Measurements from ENCODE around the gene SND1.

SND1 gene

GRCh38 chr7:127888825-127889224, 236.8 kb downstream of the SND1 start:
- Histone ChIP-seq H3K9me3 (ENCODE audit: control insufficient read depth, low read length) (no peaks in the 10 kb centered on the region), H3K4me3 (ENCODE audit: insufficient read depth, low read depth, low read length, poor library complexity, severe bottlenecking) (no peak overlapping the region), H3K27ac (ENCODE audit: insufficient read depth, low read length, poor library complexity, severe bottlenecking) (no peak overlapping the region), H3K36me3 (ENCODE audit: control insufficient read depth, insufficient read depth, low read length) (peaks cover 12% of the 10 kb centered on the region), H3K4me1 (ENCODE audit: control insufficient read depth, insufficient read depth, low read length, poor library complexity, severe bottlenecking) (no peaks in the 10 kb centered on the region), H3K27me3 (replicated peaks; ENCODE audit: control insufficient read depth, insufficient read depth, low read length, poor library complexity, severe bottlenecking) (no peaks in the 10 kb centered on the region)
- DNase-seq, result no peak

DNA sequence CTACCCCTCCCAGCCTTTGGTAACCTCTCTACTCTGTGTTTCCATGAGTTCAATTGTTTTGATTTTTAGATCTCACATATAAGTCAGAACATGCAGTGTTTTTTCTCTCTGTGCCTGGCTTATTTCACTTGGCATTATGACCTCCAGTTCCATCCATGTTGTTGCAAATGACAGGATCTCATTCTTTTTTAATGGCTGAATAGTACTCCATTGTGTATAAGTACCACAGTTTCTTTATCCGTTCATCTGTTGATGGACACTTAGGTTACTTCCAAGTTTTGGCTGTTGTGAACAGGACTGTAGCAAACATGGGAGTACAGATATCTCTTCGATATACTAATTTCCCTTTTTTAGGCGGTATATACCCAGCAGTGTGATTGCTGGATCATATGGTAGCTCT, 237.7 kb downstream of the SND1 start:
- Histone ChIP-seq H3K4me3 (ENCODE audit: insufficient read depth, low read depth, low read length, poor library complexity, severe bottlenecking) (no peak overlapping the region), H3K27me3 (replicated peaks; ENCODE audit: control insufficient read depth, insufficient read depth, low read length, poor library complexity, severe bottlenecking) (no peaks in the 10 kb centered on the region), H3K4me1 (ENCODE audit: control insufficient read depth, insufficient read depth, low read length, poor library complexity, severe bottlenecking) (no peaks in the 10 kb centered on the region), H3K27ac (ENCODE audit: insufficient read depth, low read length, poor library complexity, severe bottlenecking) (no peak overlapping the region), H3K36me3 (ENCODE audit: control insufficient read depth, insufficient read depth, low read length) (peaks cover 12% of the 10 kb centered on the region), H3K9me3 (ENCODE audit: control insufficient read depth, low read length) (no peaks in the 10 kb centered on the region)
- no peak for DNase-seq

GRCh38 chr7:127890726-127891125, 238.7 kb downstream of the SND1 start:
- Histone ChIP-seq H3K4me3 (ENCODE audit: insufficient read depth, low read depth, low read length, poor library complexity, severe bottlenecking) (no peak overlapping the region), H3K9me3 (ENCODE audit: control insufficient read depth, low read length) (no peaks in the 10 kb centered on the region), H3K4me1 (ENCODE audit: control insufficient read depth, insufficient read depth, low read length, poor library complexity, severe bottlenecking) (no peaks in the 10 kb centered on the region), H3K36me3 (ENCODE audit: control insufficient read depth, insufficient read depth, low read length) (peaks cover 12% of the 10 kb centered on the region), H3K27ac (ENCODE audit: insufficient read depth, low read length, poor library complexity, severe bottlenecking) (no peak overlapping the region), H3K27me3 (replicated peaks; ENCODE audit: control insufficient read depth, insufficient read depth, low read length, poor library complexity, severe bottlenecking) (no peaks in the 10 kb centered on the region)
- no peak for DNase-seq

DNA sequence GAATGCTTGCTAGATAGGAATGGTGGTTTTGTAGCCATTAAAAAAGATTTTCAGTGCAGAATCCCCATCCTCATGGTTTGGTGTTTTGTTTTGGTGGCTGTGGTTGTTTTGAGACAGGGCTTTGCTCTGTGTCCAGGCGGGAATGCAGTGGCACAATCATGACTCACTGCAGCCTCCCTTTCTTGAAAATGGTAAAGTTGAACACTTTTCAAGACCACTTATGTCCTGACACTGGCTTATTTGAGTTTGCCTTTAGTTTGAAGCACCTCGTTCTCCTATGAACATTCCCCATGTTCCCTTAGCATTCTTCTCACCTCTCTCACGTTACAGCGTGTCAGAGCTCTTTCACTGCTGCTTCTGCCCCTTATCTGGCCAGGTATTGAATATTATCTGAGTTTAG, 239.2 kb downstream of the SND1 start:
- H3K27me3 ChIP-seq (replicated peaks; ENCODE audit: control insufficient read depth, insufficient read depth, low read length, poor library complexity, severe bottlenecking), result no peaks in the 10 kb centered on the region
- no peaks in the 10 kb centered on the region for H3K9me3 ChIP-seq (ENCODE audit: control insufficient read depth, low read length)
- no peaks in the 10 kb centered on the region for H3K4me1 ChIP-seq (ENCODE audit: control insufficient read depth, insufficient read depth, low read length, poor library complexity, severe bottlenecking)
- H3K36me3 ChIP-seq (ENCODE audit: control insufficient read depth, insufficient read depth, low read length), result peaks cover 12% of the 10 kb centered on the region
- no peak overlapping the region for H3K4me3 ChIP-seq (ENCODE audit: insufficient read depth, low read depth, low read length, poor library complexity, severe bottlenecking)
- H3K27ac ChIP-seq (ENCODE audit: insufficient read depth, low read length, poor library complexity, severe bottlenecking), result no peak overlapping the region
- no peak for DNase-seq

DNA sequence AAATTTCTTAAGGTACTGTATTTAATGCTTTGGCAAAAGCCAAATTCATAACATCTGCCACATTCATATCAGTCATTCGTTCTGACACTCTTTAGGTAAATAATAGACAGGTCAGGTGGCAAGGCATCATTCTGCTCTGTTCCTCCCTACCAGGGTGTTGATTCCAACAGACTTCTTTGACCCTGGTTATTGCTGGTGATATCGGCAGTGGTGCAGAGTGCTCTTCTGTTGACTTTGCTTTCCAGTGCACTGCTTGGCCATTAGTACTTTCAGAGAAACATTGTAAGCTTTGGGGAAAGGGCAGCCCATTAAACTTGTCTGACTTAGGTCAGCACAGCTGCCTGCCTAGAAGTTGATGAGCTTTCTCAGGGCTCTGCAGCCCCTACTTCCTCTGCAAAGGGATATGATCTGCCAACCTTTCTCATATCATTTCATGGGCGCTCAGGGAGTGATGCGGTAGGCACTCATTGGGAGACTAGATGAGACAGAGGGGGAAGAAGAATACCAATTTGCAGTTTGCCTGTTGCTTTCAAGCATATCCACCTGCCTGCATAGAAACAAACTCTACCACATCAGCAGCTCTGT, 240.0 kb downstream of the SND1 start:
- no peaks in the 10 kb centered on the region for H3K4me1 ChIP-seq (ENCODE audit: control insufficient read depth, insufficient read depth, low read length, poor library complexity, severe bottlenecking)

DNA sequence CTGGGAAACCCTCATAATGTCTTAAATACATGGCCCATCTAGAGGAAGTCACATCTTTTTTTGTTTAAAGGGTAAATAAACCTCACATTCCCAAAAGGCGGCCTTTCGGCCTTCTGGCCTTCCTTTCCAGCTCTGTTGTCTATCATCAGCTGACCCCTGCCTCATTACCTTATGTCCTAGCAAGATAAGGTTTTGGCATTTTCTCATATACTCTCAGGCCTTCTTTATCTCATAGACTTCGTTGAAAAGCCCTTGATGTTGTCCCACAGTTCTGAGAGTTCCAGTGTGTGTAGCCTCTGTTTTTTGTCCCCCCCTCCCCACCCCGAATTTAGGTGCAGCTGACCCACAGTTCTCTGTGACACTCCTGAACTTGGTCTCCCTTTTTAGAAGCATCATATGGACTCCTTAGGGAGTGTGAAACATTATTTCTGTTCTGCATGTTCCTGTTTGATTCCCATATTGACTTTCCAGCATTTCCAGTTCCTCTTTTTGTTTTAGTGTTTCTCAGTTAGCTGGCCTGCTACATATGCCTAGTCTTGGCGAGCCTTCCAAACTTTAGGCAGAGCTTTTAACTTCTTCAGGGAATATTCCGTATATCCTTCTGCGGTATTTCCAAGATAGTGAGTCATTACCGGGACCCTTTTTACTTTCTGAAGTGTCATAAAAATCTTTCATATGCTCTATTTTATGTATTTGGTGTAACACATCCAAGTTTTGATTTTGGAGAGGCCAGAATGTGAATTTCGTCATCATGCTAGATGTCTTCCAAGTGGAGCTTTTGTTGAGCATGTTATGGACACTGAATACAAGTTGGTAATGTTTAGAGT, 240.7 kb downstream of the SND1 start:
- H3K4me3 ChIP-seq (ENCODE audit: insufficient read depth, low read depth, low read length, poor library complexity, severe bottlenecking), result no peak overlapping the region
- H3K27ac ChIP-seq (ENCODE audit: insufficient read depth, low read length, poor library complexity, severe bottlenecking), result no peak overlapping the region
- DNase-seq, result no peak
- peaks cover 12% of the 10 kb centered on the region for H3K36me3 ChIP-seq (ENCODE audit: control insufficient read depth, insufficient read depth, low read length)
- no peaks in the 10 kb centered on the region for H3K9me3 ChIP-seq (ENCODE audit: control insufficient read depth, low read length)
- H3K27me3 ChIP-seq (replicated peaks; ENCODE audit: control insufficient read depth, insufficient read depth, low read length, poor library complexity, severe bottlenecking), result no peaks in the 10 kb centered on the region
- no peaks in the 10 kb centered on the region for H3K4me1 ChIP-seq (ENCODE audit: control insufficient read depth, insufficient read depth, low read length, poor library complexity, severe bottlenecking)

More for the DNA sequence above, 240.0 kb downstream of the SND1 start:
- Histone ChIP-seq H3K27me3 (replicated peaks; ENCODE audit: control insufficient read depth, insufficient read depth, low read length, poor library complexity, severe bottlenecking) (no peaks in the 10 kb centered on the region), H3K4me3 (ENCODE audit: insufficient read depth, low read depth, low read length, poor library complexity, severe bottlenecking) (no peak overlapping the region), H3K9me3 (ENCODE audit: control insufficient read depth, low read length) (no peaks in the 10 kb centered on the region), H3K36me3 (ENCODE audit: control insufficient read depth, insufficient read depth, low read length) (peaks cover 12% of the 10 kb centered on the region), H3K27ac (ENCODE audit: insufficient read depth, low read length, poor library complexity, severe bottlenecking) (no peak overlapping the region)
- no peak for DNase-seq

DNA sequence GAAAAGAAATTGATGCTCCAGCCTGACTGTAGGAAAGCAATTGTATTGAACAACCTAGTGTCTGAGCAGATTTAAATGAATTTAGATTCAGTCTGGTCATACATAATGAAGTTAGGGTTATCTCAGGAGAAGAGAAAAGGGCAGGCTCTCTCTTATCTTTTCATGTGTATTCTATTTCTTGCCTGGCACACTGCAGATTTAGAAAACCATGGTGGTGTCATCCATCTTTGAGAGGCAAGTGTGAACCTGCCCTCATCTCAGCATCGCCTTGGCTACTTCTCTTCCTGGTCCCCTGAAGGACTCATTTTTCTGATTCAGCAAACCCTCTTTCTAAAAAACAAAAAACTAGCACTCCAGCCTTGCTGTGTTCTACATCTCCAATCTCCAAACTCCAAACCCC, 241.6 kb downstream of the SND1 start:
- no peak overlapping the region for H3K27ac ChIP-seq (ENCODE audit: insufficient read depth, low read length, poor library complexity, severe bottlenecking)
- no peaks in the 10 kb centered on the region for H3K9me3 ChIP-seq (ENCODE audit: control insufficient read depth, low read length)
- DNase-seq, result no peak
- H3K4me1 ChIP-seq (ENCODE audit: control insufficient read depth, insufficient read depth, low read length, poor library complexity, severe bottlenecking), result no peaks in the 10 kb centered on the region
- H3K36me3 ChIP-seq (ENCODE audit: control insufficient read depth, insufficient read depth, low read length), result peaks cover 9% of the 10 kb centered on the region
- no peak overlapping the region for H3K4me3 ChIP-seq (ENCODE audit: insufficient read depth, low read depth, low read length, poor library complexity, severe bottlenecking)
- H3K27me3 ChIP-seq (replicated peaks; ENCODE audit: control insufficient read depth, insufficient read depth, low read length, poor library complexity, severe bottlenecking), result no peaks in the 10 kb centered on the region

DNA sequence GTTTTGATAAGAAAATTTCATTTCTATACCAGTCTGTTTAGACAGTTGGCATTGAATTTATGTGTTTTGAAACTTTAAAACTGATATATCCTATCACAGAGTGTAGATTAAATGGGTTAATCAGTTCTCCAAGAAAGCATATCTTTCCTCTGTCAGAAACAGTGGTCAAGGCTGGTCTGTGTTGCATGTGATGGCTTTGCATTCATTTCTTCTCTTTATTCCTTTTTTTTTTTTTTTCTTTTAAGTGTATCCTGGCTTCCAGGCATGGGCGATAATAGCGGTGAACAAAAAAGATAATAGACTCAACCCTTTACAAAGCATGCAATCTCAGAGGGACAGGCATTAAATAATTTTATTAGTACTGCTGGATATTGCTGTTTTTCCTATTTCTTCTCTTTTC, 242.6 kb downstream of the SND1 start:
- no peak overlapping the region for H3K4me3 ChIP-seq (ENCODE audit: insufficient read depth, low read depth, low read length, poor library complexity, severe bottlenecking)
- no peaks in the 10 kb centered on the region for H3K27me3 ChIP-seq (replicated peaks; ENCODE audit: control insufficient read depth, insufficient read depth, low read length, poor library complexity, severe bottlenecking)
- H3K9me3 ChIP-seq (ENCODE audit: control insufficient read depth, low read length), result no peaks in the 10 kb centered on the region
- H3K36me3 ChIP-seq (ENCODE audit: control insufficient read depth, insufficient read depth, low read length), result peaks cover 4% of the 10 kb centered on the region
- DNase-seq, result no peak
- no peak overlapping the region for H3K27ac ChIP-seq (ENCODE audit: insufficient read depth, low read length, poor library complexity, severe bottlenecking)
- H3K4me1 ChIP-seq (ENCODE audit: control insufficient read depth, insufficient read depth, low read length, poor library complexity, severe bottlenecking), result no peaks in the 10 kb centered on the region

DNA sequence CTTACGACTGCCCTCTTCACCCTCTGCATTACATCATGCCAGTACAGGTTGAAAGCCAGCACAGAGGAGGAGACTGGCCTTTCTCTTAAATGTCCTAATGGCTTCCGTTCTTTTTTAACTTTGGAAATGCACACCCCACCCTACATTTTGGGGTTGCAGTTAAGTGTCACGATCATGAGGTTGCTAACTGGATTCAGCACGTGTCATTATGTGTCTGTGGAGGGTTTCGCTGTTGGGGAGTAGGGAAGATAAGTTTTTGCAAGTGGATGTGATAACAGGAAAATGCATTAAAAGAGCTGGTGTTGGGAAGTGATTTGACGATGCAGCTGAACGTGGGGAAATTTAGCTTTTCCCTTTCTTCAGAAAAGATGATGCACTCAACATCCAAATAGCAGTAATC, 243.4 kb downstream of the SND1 start:
- no peaks in the 10 kb centered on the region for H3K27me3 ChIP-seq (replicated peaks; ENCODE audit: control insufficient read depth, insufficient read depth, low read length, poor library complexity, severe bottlenecking)
- no peak overlapping the region for H3K27ac ChIP-seq (ENCODE audit: insufficient read depth, low read length, poor library complexity, severe bottlenecking)
- DNase-seq, result no peak
- peaks cover 4% of the 10 kb centered on the region for H3K36me3 ChIP-seq (ENCODE audit: control insufficient read depth, insufficient read depth, low read length)
- H3K9me3 ChIP-seq (ENCODE audit: control insufficient read depth, low read length), result no peaks in the 10 kb centered on the region
- no peak overlapping the region for H3K4me3 ChIP-seq (ENCODE audit: insufficient read depth, low read depth, low read length, poor library complexity, severe bottlenecking)
- no peaks in the 10 kb centered on the region for H3K4me1 ChIP-seq (ENCODE audit: control insufficient read depth, insufficient read depth, low read length, poor library complexity, severe bottlenecking)

GRCh38 chr7:127895814-127896280, 243.9 kb downstream of the SND1 start:
- peaks cover 4% of the 10 kb centered on the region for H3K36me3 ChIP-seq (ENCODE audit: control insufficient read depth, insufficient read depth, low read length)
- no peak overlapping the region for H3K27ac ChIP-seq (ENCODE audit: insufficient read depth, low read length, poor library complexity, severe bottlenecking)
- no peaks in the 10 kb centered on the region for H3K27me3 ChIP-seq (replicated peaks; ENCODE audit: control insufficient read depth, insufficient read depth, low read length, poor library complexity, severe bottlenecking)
- H3K4me1 ChIP-seq (ENCODE audit: control insufficient read depth, insufficient read depth, low read length, poor library complexity, severe bottlenecking), result no peaks in the 10 kb centered on the region
- no peak overlapping the region for H3K4me3 ChIP-seq (ENCODE audit: insufficient read depth, low read depth, low read length, poor library complexity, severe bottlenecking)
- H3K9me3 ChIP-seq (ENCODE audit: control insufficient read depth, low read length), result no peaks in the 10 kb centered on the region
- no peak for DNase-seq
